Measurements from ENCODE around the gene AHSP. TPM values are rescaled to one million over a fixed set of nuclear protein-coding genes. Genes with fewer than 3 reads are reported as not detected.
A peak's percentile ranks its signal among the peaks of the same experiment; 100 is the strongest.

The AHSP gene
- total and polyA plus RNA-seq, 2 of the 4 experiments (the other 2 are of a cell fraction), result not detected

- in situ Hi-C loops (cut with MboI; ENCODE audit: low sequenced_read_pairs) (loop anchor here (10.0 to 25.0 kb wide), 2 partner anchors 58 to 209 kb away; partner anchors contain the start of gene ZNF843), intact Hi-C loops (cut with micrococcal nuclease) (loop anchor here (10.0 kb wide), 1 partner anchor 58 kb away; the partner anchor contains the start of gene ZNF843)
- ATAC-seq (ENCODE audit: low read depth), result no peak
Observed at GRCh38 chr16:31502981-31503380, 24.7 kb upstream of the AHSP start.

More at GRCh38 chr16:31502981-31503380, 24.7 kb upstream of the AHSP start:
- no peak overlapping the region for H4K8ac ChIP-seq (ENCODE audit: low read depth in 2 of 2, low read length in 2 of 2)
- no peak overlapping the region for H2BK5ac ChIP-seq (ENCODE audit: low read depth, low read length, poor library complexity, severe bottlenecking)
- no peak overlapping the region for H3K14ac ChIP-seq (replicated peaks; ENCODE audit: low read depth, low read length)
- H4K91ac ChIP-seq (ENCODE audit: insufficient read depth, low read depth, low read length), result no peak overlapping the region
- CTCF ChIA-PET, result no interaction called here
- H3K79me1 ChIP-seq (ENCODE audit: low read depth in 1 of 2, low read length in 2 of 2), result peaks cover 33 to 83% of the 10 kb centered on the region in 2 experiments
- dilution Hi-C loops (cut with HindIII; ENCODE audit: low sequenced_read_pairs, unreplicated experiment), result no loop called here
- H3K4me3 ChIP-seq (ENCODE audit: insufficient read depth, low read depth, low read length), result no peak overlapping the region
- H3K4ac ChIP-seq (ENCODE audit: low read depth, low read length), result no peak overlapping the region
- DNase-seq, result peak; percentile 43
- H3K9me3 ChIP-seq (ENCODE audit: control insufficient read depth, insufficient read depth, low read length), result no peaks in the 10 kb centered on the region
- no peaks in the 10 kb centered on the region for H3K27me3 ChIP-seq (ENCODE audit: control insufficient read depth, insufficient read depth, low read length)
- H3K27ac ChIP-seq (ENCODE audit: insufficient read depth, low read length), result no peak overlapping the region
- H3K4me2 ChIP-seq (ENCODE audit: low read depth, low read length), result no peak overlapping the region
- no peak overlapping the region for H2AK9ac ChIP-seq (replicated peaks; ENCODE audit: low read depth, low read length, poor library complexity)
- H4K5ac ChIP-seq (ENCODE audit: low read depth, low read length), result no peak overlapping the region
- no peak overlapping the region for H2BK120ac ChIP-seq (ENCODE audit: low read depth, low read length)
- no peak overlapping the region for H3K56ac ChIP-seq (ENCODE audit: extremely low read depth, insufficient read depth, low read length)
- POLR2A ChIA-PET (ENCODE audit: unreplicated experiment), result interaction anchor here (0.6 kb wide), 1 partner anchor 13 kb away, joined by 3 read pairs; no protein-coding TSS in a partner anchor
- H3K9me1 ChIP-seq (ENCODE audit: insufficient read depth, low read length), result peaks cover 17% of the 10 kb centered on the region
- H3K23ac ChIP-seq (ENCODE audit: low read depth, low read length), result no peak overlapping the region
- TF ChIP-seq BHLHE40 (IDR thresholded peaks at IDR 0.05; ENCODE audit: low read depth, low read length) (no peak), USF2 (IDR thresholded peaks at IDR 0.05; ENCODE audit: low read depth, low read length) (no peak), MXI1 (IDR thresholded peaks at IDR 0.05; ENCODE audit: borderline replicate concordance, low read depth, low read length) (no peak), FOS (IDR thresholded peaks at IDR 0.05; ENCODE audit: low read depth, low read length) (no peak), SMC3 (IDR thresholded peaks at IDR 0.05; ENCODE audit: low read depth, low read length) (no peak), POLR2A (IDR thresholded peaks at IDR 0.05; ENCODE audit: low read depth, low read length) (no peak), RCOR1 (IDR thresholded peaks at IDR 0.05; ENCODE audit: insufficient replicate concordance, low read length) (no peak), RFX5 (IDR thresholded peaks at IDR 0.05; ENCODE audit: low read depth, low read length) (no peak), CEBPB (IDR thresholded peaks at IDR 0.05; ENCODE audit: low read depth, low read length) (no peak), RAD21 (IDR thresholded peaks at IDR 0.05; ENCODE audit: low read length) (no peak), MAZ (IDR thresholded peaks at IDR 0.05; ENCODE audit: borderline replicate concordance, low read depth, low read length) (no peak)
- TF ChIP-seq, protein P1, sequence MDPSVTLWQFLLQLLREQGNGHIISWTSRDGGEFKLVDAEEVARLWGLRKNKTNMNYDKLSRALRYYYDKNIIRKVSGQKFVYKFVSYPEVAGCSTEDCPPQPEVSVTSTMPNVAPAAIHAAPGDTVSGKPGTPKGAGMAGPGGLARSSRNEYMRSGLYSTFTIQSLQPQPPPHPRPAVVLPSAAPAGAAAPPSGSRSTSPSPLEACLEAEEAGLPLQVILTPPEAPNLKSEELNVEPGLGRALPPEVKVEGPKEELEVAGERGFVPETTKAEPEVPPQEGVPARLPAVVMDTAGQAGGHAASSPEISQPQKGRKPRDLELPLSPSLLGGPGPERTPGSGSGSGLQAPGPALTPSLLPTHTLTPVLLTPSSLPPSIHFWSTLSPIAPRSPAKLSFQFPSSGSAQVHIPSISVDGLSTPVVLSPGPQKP (IDR thresholded peaks at IDR 0.05; ENCODE audit: borderline replicate concordance, low read depth, low read length), result no peak
- TF ChIP-seq, protein P2, sequence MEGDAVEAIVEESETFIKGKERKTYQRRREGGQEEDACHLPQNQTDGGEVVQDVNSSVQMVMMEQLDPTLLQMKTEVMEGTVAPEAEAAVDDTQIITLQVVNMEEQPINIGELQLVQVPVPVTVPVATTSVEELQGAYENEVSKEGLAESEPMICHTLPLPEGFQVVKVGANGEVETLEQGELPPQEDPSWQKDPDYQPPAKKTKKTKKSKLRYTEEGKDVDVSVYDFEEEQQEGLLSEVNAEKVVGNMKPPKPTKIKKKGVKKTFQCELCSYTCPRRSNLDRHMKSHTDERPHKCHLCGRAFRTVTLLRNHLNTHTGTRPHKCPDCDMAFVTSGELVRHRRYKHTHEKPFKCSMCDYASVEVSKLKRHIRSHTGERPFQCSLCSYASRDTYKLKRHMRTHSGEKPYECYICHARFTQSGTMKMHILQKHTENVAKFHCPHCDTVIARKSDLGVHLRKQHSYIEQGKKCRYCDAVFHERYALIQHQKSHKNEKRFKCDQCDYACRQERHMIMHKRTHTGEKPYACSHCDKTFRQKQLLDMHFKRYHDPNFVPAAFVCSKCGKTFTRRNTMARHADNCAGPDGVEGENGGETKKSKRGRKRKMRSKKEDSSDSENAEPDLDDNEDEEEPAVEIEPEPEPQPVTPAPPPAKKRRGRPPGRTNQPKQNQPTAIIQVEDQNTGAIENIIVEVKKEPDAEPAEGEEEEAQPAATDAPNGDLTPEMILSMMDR (conservative IDR thresholded peaks at IDR 0.05; ENCODE audit: low read depth, low read length), result no peak
- H3K4me1 ChIP-seq (ENCODE audit: control insufficient read depth, insufficient read depth, low read length), result peaks cover 7% of the 10 kb centered on the region
- H3K9ac ChIP-seq (ENCODE audit: low read depth, low read length), result no peak overlapping the region
- peaks cover 13% of the 10 kb centered on the region; the same call in 1 of the 2 replicates for H4K20me1 ChIP-seq (ENCODE audit: insufficient read depth, low read length)
- H3K36me3 ChIP-seq (ENCODE audit: control insufficient read depth, insufficient read depth, low read length), result peaks cover 39% of the 10 kb centered on the region
- no peak overlapping the region for H2BK20ac ChIP-seq (ENCODE audit: low read depth, low read length)
- H2BK15ac ChIP-seq (ENCODE audit: low read depth, low read length), result no peak overlapping the region
- no peak overlapping the region for H2AK5ac ChIP-seq (ENCODE audit: low read depth, low read length)
- H2AFZ ChIP-seq (replicated peaks; ENCODE audit: low read length, poor library complexity), result no peak overlapping the region
- H3K18ac ChIP-seq (ENCODE audit: low read depth, low read length), result no peak overlapping the region
- no TSS peak for BruUV-seq (replicated peaks)
